Thyroid gland (tissue), 4 donors: ENCODE results near the gene MYO15A.

Experiments
- POLR2A ChIP-seq, 2 donors: fragments of 450-650 bp; IDR thresholded peaks; one replicate each; pipeline ENCODE4 v1.6.1; 2017; ENCODE audit warnings: antibody characterized with exemption in 2 of 2, mild to moderate bottlenecking in 2 of 2, moderate library complexity in 1 of 2
- TF ChIP-seq, protein P1 (sequence below), 6 experiments: fragments of 200-600 bp in 3 of 6; fragments of 450-650 bp in 3 of 6; sonication (generic) in 3 of 6; IDR thresholded peaks; one replicate each; pipeline ENCODE4 v1.5.1; 2016 to 2019; ENCODE audit warnings: antibody characterized with exemption in 6 of 6, mild to moderate bottlenecking in 2 of 6, inconsistent platforms in 1 of 6, moderate library complexity in 1 of 6

DNA sequence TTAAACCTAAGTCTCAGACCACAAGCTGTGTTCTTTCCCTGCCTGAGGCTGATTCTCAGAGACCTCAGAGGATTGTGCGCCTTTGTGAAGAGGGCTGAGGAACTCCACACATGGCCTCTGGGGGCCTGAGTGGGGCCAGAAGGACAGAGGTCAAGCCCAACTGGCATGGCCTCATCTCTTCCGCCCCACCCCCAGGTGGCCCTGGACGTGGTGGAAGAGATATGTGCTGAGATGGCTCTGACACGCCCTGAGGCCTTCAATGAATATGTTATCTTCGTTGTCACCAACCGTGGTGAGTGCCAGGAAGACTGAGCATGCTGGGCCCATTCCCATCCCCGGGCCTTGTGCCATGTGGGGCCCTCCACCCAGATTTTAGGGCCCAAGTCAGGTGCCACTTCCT lies 55.0 kb downstream of the MYO15A start:
- TF ChIP-seq, protein P1, sequence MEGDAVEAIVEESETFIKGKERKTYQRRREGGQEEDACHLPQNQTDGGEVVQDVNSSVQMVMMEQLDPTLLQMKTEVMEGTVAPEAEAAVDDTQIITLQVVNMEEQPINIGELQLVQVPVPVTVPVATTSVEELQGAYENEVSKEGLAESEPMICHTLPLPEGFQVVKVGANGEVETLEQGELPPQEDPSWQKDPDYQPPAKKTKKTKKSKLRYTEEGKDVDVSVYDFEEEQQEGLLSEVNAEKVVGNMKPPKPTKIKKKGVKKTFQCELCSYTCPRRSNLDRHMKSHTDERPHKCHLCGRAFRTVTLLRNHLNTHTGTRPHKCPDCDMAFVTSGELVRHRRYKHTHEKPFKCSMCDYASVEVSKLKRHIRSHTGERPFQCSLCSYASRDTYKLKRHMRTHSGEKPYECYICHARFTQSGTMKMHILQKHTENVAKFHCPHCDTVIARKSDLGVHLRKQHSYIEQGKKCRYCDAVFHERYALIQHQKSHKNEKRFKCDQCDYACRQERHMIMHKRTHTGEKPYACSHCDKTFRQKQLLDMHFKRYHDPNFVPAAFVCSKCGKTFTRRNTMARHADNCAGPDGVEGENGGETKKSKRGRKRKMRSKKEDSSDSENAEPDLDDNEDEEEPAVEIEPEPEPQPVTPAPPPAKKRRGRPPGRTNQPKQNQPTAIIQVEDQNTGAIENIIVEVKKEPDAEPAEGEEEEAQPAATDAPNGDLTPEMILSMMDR (IDR thresholded peaks at IDR 0.05): no peak
- no peak for TF ChIP-seq POLR2A (IDR thresholded peaks at IDR 0.05)
